HG02798 (cell line): ENCODE data around the gene SNRPD3.
"Not testable (repeated sequence)": the region's sequence is repeated elsewhere in the genome, so short reads cannot be mapped to it uniquely, and the experiment has no call there.

Source experiments
- ATAC-seq: cut with Tn5 transposase; IDR thresholded peaks from one replicate; pipeline ENCODE4 v1.9.1; 2021; ENCODE audit warnings: mild to moderate bottlenecking; ENCODE audit not compliant: unreplicated experiment, poor library complexity

Gene SNRPD3

GRCh38 chr22:24589518-24590030, 33.8 kb downstream of the SNRPD3 start:
- no peak for ATAC-seq

GRCh38 chr22:24590596-24591173, 34.9 kb downstream of the SNRPD3 start:
- ATAC-seq: no peak

GRCh38 chr22:24591286-24591830, 35.6 kb downstream of the SNRPD3 start:
- ATAC-seq: no peak

GRCh38 chr22:24592058-24592850, 36.5 kb downstream of the SNRPD3 start:
- peak; percentile 5 for ATAC-seq

GRCh38 chr22:24592851-24593558, 37.2 kb downstream of the SNRPD3 start, which contains the start of gene LRRC75B:
Gene LRRC75B (minus strand): TSS chr22:24593073. CDS start chr22:24593039, 34 bp downstream.
- ATAC-seq: peak; percentile 74

- not testable (repeated sequence) for ATAC-seq
Observed at GRCh38 chr22:24593559-24593835, 37.7 kb downstream of the SNRPD3 start.

- ATAC-seq: no peak
Observed at GRCh38 chr22:24593836-24594568, 38.2 kb downstream of the SNRPD3 start.

GRCh38 chr22:24594569-24595120, 38.8 kb downstream of the SNRPD3 start:
- no peak for ATAC-seq

GRCh38 chr22:24595228-24595627, 39.4 kb downstream of the SNRPD3 start:
- ATAC-seq: no peak

GRCh38 chr22:24595863-24596262, 40.1 kb downstream of the SNRPD3 start:
- no peak for ATAC-seq

GRCh38 chr22:24597076-24597475, 41.3 kb downstream of the SNRPD3 start:
- not testable (repeated sequence) for ATAC-seq

- ATAC-seq: no peak
Observed at GRCh38 chr22:24599514-24599913, 43.7 kb downstream of the SNRPD3 start.

GRCh38 chr22:24599958-24600715, 44.3 kb downstream of the SNRPD3 start:
- not testable (repeated sequence) for ATAC-seq

- no peak for ATAC-seq
Observed at GRCh38 chr22:24601217-24602104, 45.7 kb downstream of the SNRPD3 start.

- not testable (repeated sequence) for ATAC-seq
Observed at GRCh38 chr22:24602105-24602749, 46.4 kb downstream of the SNRPD3 start.

- not testable (repeated sequence) for ATAC-seq
Observed at GRCh38 chr22:24602847-24603769, 47.3 kb downstream of the SNRPD3 start, which contains the start of gene GGT1. Gene GGT1 (plus strand): TSS chr22:24603193. CDS start chr22:24611082, 7,889 bp downstream.
